HPDE6-E6E7 (cell line): Measurements from ENCODE around the gene ETFB.

ENCODE experiments used
- DNase-seq: peaks from one replicate; pipeline ENCODE4 v3.0.0; 2011; ENCODE audit warnings: missing footprints; ENCODE audit errors: extremely low spot score

ETFB gene

GRCh38 chr19:51295382-51296126 lies 70.6 kb downstream of the ETFB start:
- no peak for DNase-seq
